GM12878 (cell line): ENCODE measurements around the gene APOA5. TPM values are rescaled to one million over a fixed set of nuclear protein-coding genes. Genes with fewer than 3 reads are reported as not detected.

Source experiments
- ATF2 ChIP-seq: IDR thresholded peaks from 2 replicates; pipeline ENCODE4 v1.6.1; 2012; ENCODE audit warnings: low read length, inconsistent platforms
- ETV6 ChIP-seq, 2 experiments: fragments of 450-650 bp in 1 of 2; IDR thresholded peaks in 1 of 2; conservative IDR thresholded peaks in 1 of 2; 2 replicates each; pipeline ENCODE4 v1.6.1; 2014; ENCODE audit warnings: antibody characterized with exemption in 1 of 2, borderline replicate concordance in 1 of 2, low read depth in 1 of 2, mild to moderate bottlenecking in 1 of 2, moderate library complexity in 1 of 2
- SMC3 ChIP-seq: IDR thresholded peaks from 2 replicates; pipeline ENCODE4 v1.6.1; 2011; ENCODE audit warnings: low read length, improper control_type of control experiment, borderline replicate concordance
- ZBTB11 ChIP-seq: fragments of 450-650 bp; formaldehyde crosslinking; IDR thresholded peaks from 2 replicates; pipeline ENCODE4 v1.5.0; 2022; ENCODE audit warnings: mild to moderate bottlenecking, missing genetic modification characterization
- polyA plus RNA-seq, 11 experiments: library from polyadenylated mRNA; depleted of rRNA in 4 of 11; unstranded in 6 of 11; stranded (reverse) in 5 of 11; fragments of >200 nt; fragmentation: Nextera tagmentation in 4 of 11; fragmentation: Illumina TruSeq in 1 of 11; extraction: Ambion mirVana in 4 of 11; extraction: Trizol in 1 of 11; gene quantifications; 1 replicate in 1 of 11; 2 replicates in 10 of 11; pipeline versions ENCODE4 v1.2.1 to v1.2.3, GENCODE V29; 2011 to 2016; ENCODE audit warnings: inconsistent platforms in 2 of 11, missing spikeins in 2 of 11, low read depth in 1 of 11
- total RNA-seq, 4 experiments: library from RNA; depleted of rRNA in 3 of 4; stranded (reverse); fragments of >200 nt in 3 of 4; fragmentation: Illumina TruSeq in 1 of 4; extraction: Trizol in 1 of 4; gene quantifications; 2 replicates each; pipeline versions ENCODE4 v1.2.1 to v1.2.3, GENCODE V29; 2013 to 2021

Gene APOA5
- total and polyA plus RNA-seq, 10 of the 15 experiments (the other 5 are each of a cell fraction or from before 2014, with no cell fraction given), result 0.15 TPM; not detected in 9

GRCh38 chr11:116790167-116791001 lies 1.3 kb downstream of the APOA5 start (continued):
- TF ChIP-seq ETV6 (conservative IDR thresholded peaks at IDR 0.05 in 1 of 2, IDR thresholded peaks at IDR 0.05 in 1 of 2; ENCODE audit: borderline replicate concordance in 1 of 2, low read depth in 1 of 2) (no peak), SMC3 (no peak), ATF2 (no peak), ZBTB11 (CRISPR knock-in tag) (no peak)
- TF ChIP-seq, all 136 proteins: peak for 0
